Endothelial cell (in vitro differentiated cells): ENCODE data around the gene CADM1. TPM values are rescaled to one million over a fixed set of nuclear protein-coding genes. Genes with fewer than 3 reads are reported as not detected.

Experiments
- DNase-seq: peaks from one replicate; pipeline ENCODE4 v3.0.0; 2021; ENCODE audit warnings: low spot score
- H3K27ac Mint-ChIP-seq: one replicate; pipeline ENCODE4 v1.8.0; 2021; ENCODE audit warnings: mixed read lengths, inconsistent platforms; ENCODE audit not compliant: unreplicated experiment
- H3K27me3 Mint-ChIP-seq: one replicate; pipeline ENCODE4 v1.8.0; 2021; ENCODE audit warnings: mild to moderate bottlenecking, moderate library complexity, mixed read lengths, inconsistent platforms; ENCODE audit not compliant: unreplicated experiment
- H3K36me3 Mint-ChIP-seq: one replicate; pipeline ENCODE4 v1.8.0; 2021; ENCODE audit warnings: mild to moderate bottlenecking, low read depth, mixed read lengths, inconsistent platforms; ENCODE audit not compliant: unreplicated experiment
- H3K4me1 Mint-ChIP-seq: one replicate; pipeline ENCODE4 v1.8.0; 2021; ENCODE audit warnings: mild to moderate bottlenecking, mixed read lengths, inconsistent platforms; ENCODE audit not compliant: unreplicated experiment
- H3K4me3 Mint-ChIP-seq: one replicate; pipeline ENCODE4 v1.8.0; 2021; ENCODE audit warnings: mild to moderate bottlenecking, mixed read lengths, inconsistent platforms; ENCODE audit not compliant: unreplicated experiment
- H3K9me3 Mint-ChIP-seq: one replicate; pipeline ENCODE4 v1.8.0; 2021; ENCODE audit warnings: mixed read lengths, inconsistent platforms; ENCODE audit not compliant: unreplicated experiment
- total RNA-seq: library from RNA; stranded (reverse); fragmentation: NEBNext Ultra II Directional; extraction: Animal tissue kit (Norgen Biotek cat#: 25700); gene quantifications from one replicate; pipeline ENCODE4 v1.2.1, GENCODE V29; 2021; ENCODE audit not compliant: unreplicated experiment
- TF ChIP-seq, protein P1 (sequence below): fragments of 200-600 bp; sonication (generic); IDR thresholded peaks from one replicate; pipeline ENCODE4 v1.5.0; 2021; ENCODE audit warnings: antibody characterized with exemption; ENCODE audit not compliant: unreplicated experiment

The CADM1 gene
- total RNA-seq, 1 donor from 2014 or later: 65.5 TPM

DNA sequence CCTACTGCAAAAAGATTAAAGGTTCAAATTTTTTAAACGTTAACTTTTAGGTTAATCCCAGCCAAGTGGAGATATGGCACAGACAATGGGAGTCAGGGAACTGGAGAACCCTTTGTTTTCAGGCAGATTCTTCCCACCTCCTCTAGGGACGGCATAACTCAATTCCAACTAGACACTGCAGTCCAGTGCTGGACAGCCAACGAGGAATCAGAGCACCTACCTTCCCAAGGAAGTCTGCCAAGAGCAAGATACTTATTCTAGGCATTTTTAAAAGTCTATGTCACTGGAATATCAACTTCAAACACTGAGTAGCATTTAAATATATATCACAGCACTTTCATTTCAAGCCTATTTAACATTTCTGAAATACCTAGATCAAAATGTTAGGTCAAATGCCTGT lies 7.3 kb downstream of the CADM1 start:
- no peaks in the 10 kb centered on the region for H3K36me3 Mint-ChIP-seq
- H3K27me3 Mint-ChIP-seq: no peaks in the 10 kb centered on the region
- H3K4me3 Mint-ChIP-seq: no peak overlapping the region
- TF ChIP-seq, protein P1, sequence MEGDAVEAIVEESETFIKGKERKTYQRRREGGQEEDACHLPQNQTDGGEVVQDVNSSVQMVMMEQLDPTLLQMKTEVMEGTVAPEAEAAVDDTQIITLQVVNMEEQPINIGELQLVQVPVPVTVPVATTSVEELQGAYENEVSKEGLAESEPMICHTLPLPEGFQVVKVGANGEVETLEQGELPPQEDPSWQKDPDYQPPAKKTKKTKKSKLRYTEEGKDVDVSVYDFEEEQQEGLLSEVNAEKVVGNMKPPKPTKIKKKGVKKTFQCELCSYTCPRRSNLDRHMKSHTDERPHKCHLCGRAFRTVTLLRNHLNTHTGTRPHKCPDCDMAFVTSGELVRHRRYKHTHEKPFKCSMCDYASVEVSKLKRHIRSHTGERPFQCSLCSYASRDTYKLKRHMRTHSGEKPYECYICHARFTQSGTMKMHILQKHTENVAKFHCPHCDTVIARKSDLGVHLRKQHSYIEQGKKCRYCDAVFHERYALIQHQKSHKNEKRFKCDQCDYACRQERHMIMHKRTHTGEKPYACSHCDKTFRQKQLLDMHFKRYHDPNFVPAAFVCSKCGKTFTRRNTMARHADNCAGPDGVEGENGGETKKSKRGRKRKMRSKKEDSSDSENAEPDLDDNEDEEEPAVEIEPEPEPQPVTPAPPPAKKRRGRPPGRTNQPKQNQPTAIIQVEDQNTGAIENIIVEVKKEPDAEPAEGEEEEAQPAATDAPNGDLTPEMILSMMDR: no peak
- no peaks in the 10 kb centered on the region for H3K9me3 Mint-ChIP-seq
- no peak overlapping the region for H3K27ac Mint-ChIP-seq
- peaks cover 18% of the 10 kb centered on the region for H3K4me1 Mint-ChIP-seq
- DNase-seq: no peak

DNA sequence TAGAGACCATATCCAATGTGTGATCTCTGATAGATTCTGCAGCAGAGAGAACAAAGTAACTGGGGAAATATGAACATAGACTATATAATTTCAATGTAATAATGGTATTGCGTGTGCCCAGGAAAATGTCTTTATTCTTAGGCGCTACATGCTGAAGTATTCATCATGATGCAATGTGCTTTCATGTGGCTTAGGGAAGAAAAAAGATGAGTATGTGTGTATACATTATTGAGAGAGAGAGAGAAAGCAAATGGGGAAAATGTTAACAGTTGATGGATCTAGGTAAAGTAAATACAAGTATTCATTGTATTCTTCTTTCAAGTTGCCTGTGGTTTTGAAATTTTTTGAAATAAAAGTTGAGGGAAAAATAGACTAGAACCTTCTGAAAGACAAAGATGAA lies 10.3 kb downstream of the CADM1 start:
- Mint-ChIP-seq H3K4me1 (peaks cover 18% of the 10 kb centered on the region), H3K9me3 (no peaks in the 10 kb centered on the region), H3K4me3 (no peak overlapping the region), H3K27ac (no peak overlapping the region), H3K36me3 (no peaks in the 10 kb centered on the region), H3K27me3 (no peaks in the 10 kb centered on the region)
- TF ChIP-seq, protein P1: no peak
- no peak for DNase-seq

DNA sequence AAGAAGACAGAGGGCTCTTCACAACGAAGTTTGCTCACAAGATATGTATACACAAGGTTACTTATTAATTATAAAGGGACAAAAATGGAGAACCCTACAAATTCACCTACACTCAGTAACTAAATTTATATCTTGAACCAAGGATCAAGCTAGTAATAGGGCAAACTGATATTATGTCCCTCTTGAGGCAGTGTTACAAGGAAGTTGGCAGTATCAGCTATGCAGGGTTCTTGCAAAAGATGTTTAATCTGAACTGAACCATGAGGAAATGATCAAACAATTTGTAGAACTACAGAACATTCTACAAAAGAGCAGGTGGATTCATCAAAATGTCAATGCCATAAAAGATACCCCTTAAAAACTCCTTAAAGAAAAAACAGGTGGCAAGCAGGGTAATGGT lies 10.7 kb downstream of the CADM1 start:
- no peaks in the 10 kb centered on the region for H3K27me3 Mint-ChIP-seq
- no peak for DNase-seq
- TF ChIP-seq, protein P1: no peak
- no peak overlapping the region for H3K4me3 Mint-ChIP-seq
- H3K36me3 Mint-ChIP-seq: no peaks in the 10 kb centered on the region
- no peaks in the 10 kb centered on the region for H3K9me3 Mint-ChIP-seq
- no peak overlapping the region for H3K27ac Mint-ChIP-seq
- H3K4me1 Mint-ChIP-seq: peaks cover 14% of the 10 kb centered on the region

DNA sequence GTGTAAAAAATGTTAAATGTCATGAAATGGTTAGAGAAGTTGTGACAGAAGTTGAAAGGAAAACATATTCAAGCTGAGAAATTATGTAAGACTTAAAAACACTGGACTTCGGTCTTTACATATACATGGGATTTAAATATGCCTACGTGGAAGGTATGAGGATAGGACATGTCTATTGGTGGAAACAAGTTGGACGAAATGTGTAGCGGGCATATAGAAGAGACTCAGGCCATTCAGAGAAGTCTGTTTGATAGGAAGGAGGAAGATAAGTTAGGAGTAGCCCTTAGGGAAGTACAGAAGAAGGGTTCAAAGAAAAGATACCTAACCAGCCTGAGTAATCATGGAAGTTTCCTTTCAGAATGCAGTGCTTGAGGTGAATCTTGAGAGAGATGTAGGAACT lies 14.7 kb downstream of the CADM1 start:
- DNase-seq: no peak
- Mint-ChIP-seq H3K27me3 (no peaks in the 10 kb centered on the region), H3K27ac (no peak overlapping the region), H3K36me3 (peaks cover 3% of the 10 kb centered on the region), H3K4me3 (no peak overlapping the region), H3K4me1 (no peaks in the 10 kb centered on the region), H3K9me3 (no peaks in the 10 kb centered on the region)
- TF ChIP-seq, protein P1: no peak

DNA sequence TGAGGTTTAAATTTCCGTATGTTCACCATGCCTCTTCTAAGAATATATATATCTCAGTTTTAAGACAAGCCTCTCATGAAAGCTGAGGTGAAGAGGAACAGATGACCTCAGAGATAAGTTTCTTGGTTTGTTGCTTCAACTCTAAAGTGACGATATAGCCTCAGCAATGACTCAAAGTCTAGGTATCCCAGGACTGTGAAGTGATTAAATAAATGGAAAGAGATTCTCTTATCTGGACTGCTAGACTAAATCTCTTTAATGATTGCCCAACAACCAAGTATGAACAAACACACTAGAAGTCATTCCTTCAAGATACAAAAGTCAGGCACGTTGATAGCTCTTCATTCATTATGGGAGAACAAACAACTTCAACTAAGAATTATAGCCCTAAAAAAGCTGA lies 15.3 kb downstream of the CADM1 start:
- H3K27ac Mint-ChIP-seq: no peak overlapping the region
- no peak for DNase-seq
- TF ChIP-seq, protein P1: no peak

More for the DNA sequence above, 15.3 kb downstream of the CADM1 start:
- H3K36me3 Mint-ChIP-seq: peaks cover 3% of the 10 kb centered on the region
- no peaks in the 10 kb centered on the region for H3K4me1 Mint-ChIP-seq
- H3K4me3 Mint-ChIP-seq: no peak overlapping the region
- H3K27me3 Mint-ChIP-seq: no peaks in the 10 kb centered on the region
- no peaks in the 10 kb centered on the region for H3K9me3 Mint-ChIP-seq
